ENCODE results near the gene CSRP1. TPM values are rescaled to one million over a fixed set of nuclear protein-coding genes. Genes with fewer than 3 reads are reported as not detected.

Gene CSRP1
- total and polyA plus RNA-seq, 2 donors (not counting 1 experiment from before 2014, with no cell fraction given): 23.8 to 36.7 TPM

DNA sequence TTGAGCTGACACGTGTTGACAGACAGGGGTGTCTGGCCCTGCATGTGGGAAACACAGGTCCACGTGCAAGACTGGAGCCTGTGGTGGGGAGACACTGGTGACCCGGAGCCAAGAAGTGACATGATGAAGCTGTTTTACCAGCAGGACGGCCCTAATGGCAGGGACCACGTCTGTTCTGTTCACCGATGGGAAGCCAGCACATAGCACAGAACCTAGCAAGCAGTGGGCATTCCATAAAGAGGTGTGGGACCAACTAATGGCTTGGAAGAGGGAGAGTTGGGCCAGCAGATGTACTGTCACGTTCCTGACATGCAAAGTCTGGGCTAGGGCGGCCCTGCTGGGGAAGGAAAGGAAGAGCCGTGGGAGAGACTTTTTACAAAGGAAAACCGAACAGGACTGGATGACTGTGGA is 47.3 kb upstream of the CSRP1 start:
- TF ChIP-seq, protein P1, sequence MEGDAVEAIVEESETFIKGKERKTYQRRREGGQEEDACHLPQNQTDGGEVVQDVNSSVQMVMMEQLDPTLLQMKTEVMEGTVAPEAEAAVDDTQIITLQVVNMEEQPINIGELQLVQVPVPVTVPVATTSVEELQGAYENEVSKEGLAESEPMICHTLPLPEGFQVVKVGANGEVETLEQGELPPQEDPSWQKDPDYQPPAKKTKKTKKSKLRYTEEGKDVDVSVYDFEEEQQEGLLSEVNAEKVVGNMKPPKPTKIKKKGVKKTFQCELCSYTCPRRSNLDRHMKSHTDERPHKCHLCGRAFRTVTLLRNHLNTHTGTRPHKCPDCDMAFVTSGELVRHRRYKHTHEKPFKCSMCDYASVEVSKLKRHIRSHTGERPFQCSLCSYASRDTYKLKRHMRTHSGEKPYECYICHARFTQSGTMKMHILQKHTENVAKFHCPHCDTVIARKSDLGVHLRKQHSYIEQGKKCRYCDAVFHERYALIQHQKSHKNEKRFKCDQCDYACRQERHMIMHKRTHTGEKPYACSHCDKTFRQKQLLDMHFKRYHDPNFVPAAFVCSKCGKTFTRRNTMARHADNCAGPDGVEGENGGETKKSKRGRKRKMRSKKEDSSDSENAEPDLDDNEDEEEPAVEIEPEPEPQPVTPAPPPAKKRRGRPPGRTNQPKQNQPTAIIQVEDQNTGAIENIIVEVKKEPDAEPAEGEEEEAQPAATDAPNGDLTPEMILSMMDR (IDR thresholded peaks at IDR 0.05): no peak
- TF ChIP-seq EZH2 (IDR thresholded peaks at IDR 0.05; ENCODE audit: borderline replicate concordance, insufficient read depth, low read depth, low read length, poor library complexity, severe bottlenecking): no peak
- Histone ChIP-seq H3K9ac (ENCODE audit: low read length) (no peak overlapping the region), H3K27ac (ENCODE audit: low read length in 2 of 2) (no peak overlapping the region), H3K79me2 (ENCODE audit: control insufficient read depth, insufficient read depth, low read length) (no peaks in the 10 kb centered on the region), H3K9me3 (ENCODE audit: control extremely low read depth in 1 of 3, control insufficient read depth in 2 of 3, insufficient read depth in 1 of 3, low read length in 2 of 3) (peaks cover 0 to 3% (median 0%) of the 10 kb centered on the region in 3 donors), H3K4me2 (replicated peaks; ENCODE audit: low read depth, low read length, poor library complexity, severe bottlenecking) (no peak overlapping the region), H4K20me1 (ENCODE audit: control insufficient read depth, insufficient read depth, low read length, poor library complexity, severe bottlenecking) (no peaks in the 10 kb centered on the region), H3K4me3 (ENCODE audit: control extremely low read depth in 1 of 5, extremely low read depth in 1 of 5, insufficient read depth in 1 of 5, low read depth in 2 of 5, low read length in 4 of 5) (no peak overlapping the region), H3K36me3 (replicated peaks in 1 of 2; ENCODE audit: control extremely low read depth in 1 of 2, control insufficient read depth in 1 of 2, extremely low read depth in 1 of 2, insufficient read depth in 2 of 2, low read length in 1 of 2) (no peaks in the 10 kb centered on the region), H3K4me1 (ENCODE audit: control insufficient read depth in 2 of 2, insufficient read depth in 2 of 2, low read length in 2 of 2) (no peaks in the 10 kb centered on the region), H2AFZ (ENCODE audit: insufficient read depth, low read depth, low read length, poor library complexity, severe bottlenecking) (no peak overlapping the region), H3K27me3 (replicated peaks in 1 of 4; ENCODE audit: control extremely low read depth in 1 of 4, control insufficient read depth in 3 of 4, insufficient read depth in 4 of 4, low read length in 3 of 4) (no peaks in the 10 kb centered on the region)
- Mint-ChIP-seq H3K4me1 (no peaks in the 10 kb centered on the region), H3K4me3 (no peak overlapping the region), H3K9me3 (ENCODE audit: insufficient read depth) (no peaks in the 10 kb centered on the region), H3K27me3 (peaks cover 18% of the 10 kb centered on the region), H3K27ac (no peak overlapping the region)
- ChIA-PET CTCF (interaction anchor here (1.3 kb wide), 1 partner anchor 41 kb away, joined by 4 read pairs; no protein-coding TSS in a partner anchor), POLR2A (no interaction called here)
- ATAC-seq (ENCODE audit: low read depth) (no peak), DNase-seq (no peak)
- 55% methylated on average over 10 of the region's 10 CpGs for WGBS (ENCODE audit: insufficient coverage)
- intact Hi-C loops (cut with micrococcal nuclease): no loop called here

DNA sequence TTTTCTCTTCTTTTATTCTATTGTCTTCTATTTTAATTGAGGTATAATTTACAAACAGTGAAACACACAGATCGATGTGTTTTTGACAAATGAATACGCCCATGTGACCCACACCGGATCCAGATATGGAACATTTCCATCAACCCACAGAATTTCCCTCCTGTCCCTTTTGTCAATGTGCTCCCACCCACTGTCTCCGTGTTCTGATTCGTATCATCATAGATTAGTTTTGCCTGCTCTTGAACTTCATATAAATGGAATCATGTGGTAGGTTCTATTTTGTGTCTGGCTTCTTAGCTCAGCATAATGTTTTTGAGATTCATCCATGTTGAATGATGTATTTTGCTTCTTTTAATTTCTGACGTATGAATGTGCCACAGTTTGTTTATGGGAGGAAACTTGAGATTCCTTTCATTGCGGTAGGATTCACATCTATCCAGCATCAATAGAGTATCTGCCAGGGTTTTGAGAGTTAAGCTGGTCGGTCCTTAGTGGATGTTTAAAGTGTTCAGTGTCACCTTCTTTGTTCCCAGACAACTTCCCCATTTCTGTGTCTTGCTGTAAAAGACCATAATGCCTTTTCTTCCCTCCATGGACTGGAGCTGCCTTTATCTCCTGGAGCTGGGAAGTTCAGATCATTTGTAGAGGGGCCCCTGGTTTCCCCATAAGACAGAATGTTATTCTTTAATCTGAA is 46.7 kb upstream of the CSRP1 start:
- H3K9me3 ChIP-seq (ENCODE audit: control extremely low read depth in 1 of 3, control insufficient read depth in 2 of 3, insufficient read depth in 1 of 3, low read length in 2 of 3): peaks cover 0 to 3% (median 0%) of the 10 kb centered on the region in 3 donors
- no peaks in the 10 kb centered on the region for H3K36me3 ChIP-seq (replicated peaks in 1 of 2; ENCODE audit: control extremely low read depth in 1 of 2, control insufficient read depth in 1 of 2, extremely low read depth in 1 of 2, insufficient read depth in 2 of 2, low read length in 1 of 2)
- DNase-seq: no peak
- no CpG with 5 or more reads among the region's 8 CpGs for WGBS (ENCODE audit: insufficient coverage)
- H3K27ac ChIP-seq (ENCODE audit: low read length in 2 of 2): no peak overlapping the region
- no peak overlapping the region for H3K9ac ChIP-seq (ENCODE audit: low read length)
- Mint-ChIP-seq H3K4me3 (no peak overlapping the region), H3K9me3 (ENCODE audit: insufficient read depth) (no peaks in the 10 kb centered on the region), H3K27me3 (peaks cover 18% of the 10 kb centered on the region), H3K27ac (no peak overlapping the region), H3K4me1 (no peaks in the 10 kb centered on the region)
- TF ChIP-seq EZH2 (IDR thresholded peaks at IDR 0.05; ENCODE audit: borderline replicate concordance, insufficient read depth, low read depth, low read length, poor library complexity, severe bottlenecking): no peak
- TF ChIP-seq, protein P1 (IDR thresholded peaks at IDR 0.05): no peak
- no peaks in the 10 kb centered on the region for H4K20me1 ChIP-seq (ENCODE audit: control insufficient read depth, insufficient read depth, low read length, poor library complexity, severe bottlenecking)
- no peaks in the 10 kb centered on the region for H3K27me3 ChIP-seq (replicated peaks in 1 of 4; ENCODE audit: control extremely low read depth in 1 of 4, control insufficient read depth in 3 of 4, insufficient read depth in 4 of 4, low read length in 3 of 4)
- no peaks in the 10 kb centered on the region for H3K4me1 ChIP-seq (ENCODE audit: control insufficient read depth in 2 of 2, insufficient read depth in 2 of 2, low read length in 2 of 2)
- CTCF ChIA-PET: interaction anchor here (1.3 kb wide), 1 partner anchor 41 kb away, joined by 4 read pairs; no protein-coding TSS in a partner anchor
- no peak overlapping the region for H3K4me2 ChIP-seq (replicated peaks; ENCODE audit: low read depth, low read length, poor library complexity, severe bottlenecking)
- no peak overlapping the region for H2AFZ ChIP-seq (ENCODE audit: insufficient read depth, low read depth, low read length, poor library complexity, severe bottlenecking)
- H3K79me2 ChIP-seq (ENCODE audit: control insufficient read depth, insufficient read depth, low read length): no peaks in the 10 kb centered on the region
- intact Hi-C loops (cut with micrococcal nuclease): no loop called here
- POLR2A ChIA-PET: no interaction called here
- no peak overlapping the region for H3K4me3 ChIP-seq (ENCODE audit: control extremely low read depth in 1 of 5, extremely low read depth in 1 of 5, insufficient read depth in 1 of 5, low read depth in 2 of 5, low read length in 4 of 5)
- no peak for ATAC-seq (ENCODE audit: low read depth)
